ENCODE measurements around the gene ZDHHC7. TPM values are rescaled to one million over a fixed set of nuclear protein-coding genes. Genes with fewer than 3 reads are reported as not detected.

ZDHHC7 gene
- total and polyA plus RNA-seq, 2 of the 8 experiments (the other 6 are each of a cell fraction or from before 2014, with no cell fraction given), result 40.5 to 56.3 TPM

DNA sequence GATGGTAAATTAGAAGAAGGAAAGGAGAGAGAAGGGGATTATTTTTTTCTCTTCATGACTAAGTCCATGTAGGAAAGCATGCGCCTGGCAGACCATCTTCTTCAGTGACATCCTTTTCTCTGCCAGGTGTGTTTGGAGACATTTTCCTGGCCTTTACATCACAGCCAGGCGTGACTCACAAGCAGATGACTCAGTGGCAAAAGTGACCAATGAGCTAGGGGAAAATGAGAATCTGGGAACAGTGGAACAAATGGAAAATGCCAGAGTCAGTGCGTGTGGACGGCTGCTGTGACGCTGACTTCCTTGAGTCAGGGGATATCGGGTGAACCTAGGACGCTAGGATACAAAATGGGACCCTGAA lies 25.7 kb upstream of the ZDHHC7 start (continued):
- no peak for TF ChIP-seq RAD21 (IDR thresholded peaks at IDR 0.05 in 1 of 2, conservative IDR thresholded peaks at IDR 0.05 in 1 of 2; ENCODE audit: low read depth in 2 of 2, low read length in 2 of 2)
- TF ChIP-seq KDM1A (IDR thresholded peaks at IDR 0.05; ENCODE audit: borderline replicate concordance, low read length), result no peak
- TF ChIP-seq, protein P1, sequence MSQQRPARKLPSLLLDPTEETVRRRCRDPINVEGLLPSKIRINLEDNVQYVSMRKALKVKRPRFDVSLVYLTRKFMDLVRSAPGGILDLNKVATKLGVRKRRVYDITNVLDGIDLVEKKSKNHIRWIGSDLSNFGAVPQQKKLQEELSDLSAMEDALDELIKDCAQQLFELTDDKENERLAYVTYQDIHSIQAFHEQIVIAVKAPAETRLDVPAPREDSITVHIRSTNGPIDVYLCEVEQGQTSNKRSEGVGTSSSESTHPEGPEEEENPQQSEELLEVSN (IDR thresholded peaks at IDR 0.05), result no peak
- no peak for TF ChIP-seq NANOG (IDR thresholded peaks at IDR 0.05; ENCODE audit: insufficient read depth, low read depth, low read length, poor library complexity, severe bottlenecking)

Measured in H1 (cell line).